ENCODE results near the gene SMIM35.

- no peak for TF ChIP-seq CTCF (conservative IDR thresholded peaks at IDR 0.05; ENCODE audit: low read depth, low read length)
- no peak for TF ChIP-seq EZH2 (IDR thresholded peaks at IDR 0.05; ENCODE audit: low read length, unreplicated experiment)
These were observed 94.6 kb downstream of the SMIM35 start for GRCh38 chr11:117992136-117992535.

Measured in PC-3 (cell line).